HCT116 (cell line): Measurements from ENCODE around the gene ALK. TPM values are rescaled to one million over a fixed set of nuclear protein-coding genes. Genes with fewer than 3 reads are reported as not detected.

ENCODE experiments used
- ATAC-seq: fragments of 200-7000 bp; cut with Tn5 transposase; 2 replicates; pipeline ENCODE4 v1.9.1; 2020; ENCODE audit warnings: mild to moderate bottlenecking, moderate library complexity
- BruUV-seq: library from RNA; stranded (reverse); fragments of 400-500 nt; replicated peaks from 2 replicates; lab custom pipeline; 2021; lab: Mats Ljungman, UMichigan
- CTCF ChIA-PET: fragments of 300-600 bp; sonication (Branson Sonifier 250); formaldehyde crosslinking; loops from one replicate; lab custom pipeline; 2021; ENCODE audit warnings: antibody characterized with exemption; lab: Charles Lee
- POLR2A ChIA-PET: fragments of 300-600, 350-600 bp; sonication (Branson Sonifier 250); formaldehyde crosslinking; loops from one replicate; lab custom pipeline; 2021; ENCODE audit warnings: antibody characterized with exemption; lab: Charles Lee
- RAD21 ChIA-PET, 2 experiments: fragments of 300-600 bp; sonication (Branson Sonifier 250); formaldehyde crosslinking; loops; one replicate each; lab custom pipeline; 2023; ENCODE audit warnings: low total read pairs in 2 of 2; ENCODE audit not compliant: uncharacterized antibody in 2 of 2, unreplicated experiment in 2 of 2, low non-redundant PET in 1 of 2; lab: Charles Lee
- DNase-seq: peaks from one replicate; pipeline ENCODE4 v3.0.0-alpha.2; 2010; ENCODE audit warnings: low read depth, low spot score
- H2AFZ ChIP-seq: fragments of 200-600 bp; shearing (Covaris generic), sonication (generic); 2 replicates; pipeline ENCODE4 v1.6.1; 2017; ENCODE audit warnings: low read depth, mixed run types, mixed read lengths, antibody characterized with exemption, low read length; ENCODE audit not compliant: poor library complexity, severe bottlenecking
- H3K27ac ChIP-seq: 2 replicates; pipeline ENCODE4 v1.5.1; 2012; ENCODE audit warnings: low read depth, low read length
- H3K27me3 ChIP-seq: fragments of 200-600 bp; sonication (generic); 2 replicates; pipeline ENCODE4 v1.6.1; 2016; ENCODE audit warnings: mixed run types, low read length, mixed read lengths; ENCODE audit not compliant: insufficient read depth
- H3K36me3 ChIP-seq, 2 experiments: fragments of 200-500 bp in 1 of 2; fragments of 200-600 bp in 1 of 2; sonication (Bioruptor generic) in 1 of 2; sonication (generic) in 1 of 2; 2 replicates each; pipeline versions ENCODE4 v1.5.1 to v1.6.1; 2014 to 2016; ENCODE audit warnings: low read length in 2 of 2, inconsistent platforms in 1 of 2, mixed read lengths in 1 of 2, mixed run types in 1 of 2; ENCODE audit not compliant: insufficient read depth in 2 of 2, control insufficient read depth in 1 of 2
- H3K4me1 ChIP-seq, 2 experiments: fragments of 200-600 bp in 1 of 2; sonication (generic) in 1 of 2; 2 replicates each; pipeline versions ENCODE4 v1.5.1 to v1.6.1; 2012 to 2017; ENCODE audit warnings: low read length in 2 of 2, inconsistent platforms in 1 of 2, mild to moderate bottlenecking in 1 of 2, mixed read lengths in 1 of 2, mixed run types in 1 of 2, moderate library complexity in 1 of 2; ENCODE audit not compliant: insufficient read depth in 2 of 2, control insufficient read depth in 1 of 2
- H3K4me2 ChIP-seq: fragments of 200-600 bp; sonication (generic); 2 replicates; pipeline ENCODE4 v1.6.1; 2017; ENCODE audit warnings: mixed run types, low read length, mixed read lengths
- H3K4me3 ChIP-seq, 2 experiments: fragments of 200-600 bp in 1 of 2; sonication (generic) in 1 of 2; replicated peaks in 1 of 2; 2 replicates each; pipeline ENCODE4 v1.5.1; 2011 to 2016; ENCODE audit warnings: low read length in 2 of 2, control low read depth in 1 of 2, low read depth in 1 of 2, mild to moderate bottlenecking in 1 of 2, mixed read lengths in 1 of 2, mixed run types in 1 of 2
- H3K79me2 ChIP-seq: fragments of 200-600 bp; sonication (generic); 2 replicates; pipeline ENCODE4 v1.6.1; 2017; ENCODE audit warnings: mild to moderate bottlenecking, mixed run types, low read length, moderate library complexity, mixed read lengths; ENCODE audit not compliant: insufficient read depth
- H3K9ac ChIP-seq: fragments of 200-600 bp; sonication (generic); 2 replicates; pipeline ENCODE4 v1.6.1; 2016; ENCODE audit warnings: low read length, mixed read lengths
- H3K9me2 ChIP-seq: fragments of 200-600 bp; sonication (generic), shearing (Covaris generic); 2 replicates; pipeline ENCODE4 v1.6.1; 2017; ENCODE audit warnings: mixed run types, mild to moderate bottlenecking, moderate library complexity; ENCODE audit not compliant: insufficient read depth
- H3K9me3 ChIP-seq, 2 experiments: fragments of 200-500 bp in 1 of 2; fragments of 200-600 bp in 1 of 2; sonication (Bioruptor generic) in 1 of 2; sonication (generic) in 1 of 2; 2 replicates each; pipeline ENCODE4 v1.6.1; 2014 to 2017; ENCODE audit warnings: low read length in 2 of 2, mixed read lengths in 2 of 2, inconsistent platforms in 1 of 2, low read depth in 1 of 2, mild to moderate bottlenecking in 1 of 2, mixed run types in 1 of 2, moderate library complexity in 1 of 2; ENCODE audit not compliant: control insufficient read depth in 1 of 2, insufficient read depth in 1 of 2
- H4K20me1 ChIP-seq: fragments of 200-600 bp; sonication (generic), shearing (Covaris generic); 2 replicates; pipeline ENCODE4 v1.6.1; 2017; ENCODE audit warnings: mixed run types, mild to moderate bottlenecking, moderate library complexity; ENCODE audit not compliant: insufficient read depth
- CEBPB ChIP-seq: IDR thresholded peaks from 2 replicates; pipeline ENCODE4 v1.6.1; 2012; ENCODE audit warnings: low read depth
- ELF1 ChIP-seq: IDR thresholded peaks from 2 replicates; pipeline ENCODE4 v1.6.1; 2012; ENCODE audit warnings: low read depth, borderline replicate concordance
- EZH2 ChIP-seq: fragments of 200-600 bp; sonication (generic); IDR thresholded peaks from 2 replicates; pipeline ENCODE4 v1.6.1; 2017; ENCODE audit warnings: antibody characterized with exemption, mixed run types
- EZH2phosphoT487 ChIP-seq: fragments of 200-600 bp; IDR thresholded peaks from 2 replicates; pipeline ENCODE4 v1.6.1; 2018; ENCODE audit warnings: antibody characterized with exemption, borderline replicate concordance
- FOSL1 ChIP-seq: IDR thresholded peaks from 2 replicates; pipeline ENCODE4 v1.6.1; 2012; ENCODE audit warnings: low read depth
- JUND ChIP-seq: IDR thresholded peaks from 2 replicates; pipeline ENCODE4 v1.6.1; 2012
- MAX ChIP-seq: IDR thresholded peaks from 2 replicates; pipeline ENCODE4 v1.6.1; 2012
- POLR2AphosphoS5 ChIP-seq: IDR thresholded peaks from 2 replicates; pipeline ENCODE4 v1.6.1; 2011; ENCODE audit warnings: mild to moderate bottlenecking, low read depth, low read length, moderate library complexity
- RAD21 ChIP-seq: IDR thresholded peaks from 2 replicates; pipeline ENCODE4 v1.6.1; 2012; ENCODE audit warnings: low read depth, mild to moderate bottlenecking
- ZBTB33 ChIP-seq: IDR thresholded peaks from 2 replicates; pipeline ENCODE4 v1.6.1; 2011; ENCODE audit warnings: mild to moderate bottlenecking, low read length, moderate library complexity; ENCODE audit not compliant: insufficient replicate concordance; ENCODE audit errors: extremely low read depth
- intact Hi-C: fragments of 100-400 bp; cut with micrococcal nuclease; formaldehyde crosslinking; loops from 2 replicates; pipeline ENCODE4 v1.10.0; 2022
- total RNA-seq: library from RNA; stranded (reverse); gene quantifications from one replicate; pipeline ENCODE4 v1.2.1, GENCODE V29; 2021; ENCODE audit not compliant: unreplicated experiment
- TF ChIP-seq, protein P1 (sequence below): IDR thresholded peaks from 2 replicates; pipeline ENCODE4 v1.6.1; 2012

ALK gene
- total RNA-seq, 1 experiment from 2014 or later = not detected

DNA sequence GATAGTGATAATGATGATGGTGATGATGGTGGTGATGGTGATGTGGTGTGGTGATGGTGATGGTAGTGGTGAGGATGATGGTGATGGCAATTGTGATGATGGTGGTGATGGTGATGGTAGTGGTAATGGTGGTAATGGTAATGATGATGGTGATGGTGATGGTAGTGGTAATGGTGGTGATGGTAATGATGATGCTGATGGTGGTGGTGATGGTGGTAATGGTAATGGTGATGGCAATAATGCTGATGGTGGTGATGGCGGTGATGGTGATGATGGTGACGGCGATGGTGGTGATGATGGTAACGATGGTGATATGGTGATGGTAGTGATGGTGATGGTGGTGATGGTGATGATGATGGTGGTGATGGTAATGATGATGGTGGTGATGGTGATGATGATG lies 45.0 kb downstream of the ALK start:
- DNase-seq = no peak
- CTCF ChIA-PET = no interaction called here
- Histone ChIP-seq H3K9me3 (no peaks in the 10 kb centered on the region), H3K27me3 (peaks cover 48% of the 10 kb centered on the region)
- no peak for TF ChIP-seq EZH2phosphoT487
- TF ChIP-seq, all 23 proteins: peak for 0
- Histone ChIP-seq H3K4me1 (peaks cover 0 to 17% of the 10 kb centered on the region in 2 experiments; a peak in 2 of 4 replicates), H3K79me2 (no peaks in the 10 kb centered on the region), H3K36me3 (no peaks in the 10 kb centered on the region), H3K4me3 (no peak overlapping the region), H3K9ac (no peak overlapping the region), H4K20me1 (no peaks in the 10 kb centered on the region), H2AFZ (no peak overlapping the region), H3K4me2 (no peak overlapping the region), H3K27ac (no peak overlapping the region), H3K9me2 (no peaks in the 10 kb centered on the region)
- no peak for ATAC-seq
- RAD21 ChIA-PET = no interaction called here
- POLR2A ChIA-PET = no interaction called here
- intact Hi-C loops = no loop called here
- BruUV-seq = no TSS peak

- H4K20me1 ChIP-seq = no peaks in the 10 kb centered on the region
- H3K36me3 ChIP-seq = no peaks in the 10 kb centered on the region
- H3K4me1 ChIP-seq = peaks cover 0 to 17% of the 10 kb centered on the region in 2 experiments; a peak in 2 of 4 replicates
- no peak for TF ChIP-seq MAX
- TF ChIP-seq POLR2AphosphoS5 = no peak
- TF ChIP-seq CEBPB = no peak
- no peak for TF ChIP-seq JUND
- TF ChIP-seq ELF1 = no peak
- no peak for TF ChIP-seq ZBTB33
- TF ChIP-seq RAD21 = no peak
- no peak for TF ChIP-seq EZH2
- TF ChIP-seq FOSL1 = no peak
- TF ChIP-seq, protein P1, sequence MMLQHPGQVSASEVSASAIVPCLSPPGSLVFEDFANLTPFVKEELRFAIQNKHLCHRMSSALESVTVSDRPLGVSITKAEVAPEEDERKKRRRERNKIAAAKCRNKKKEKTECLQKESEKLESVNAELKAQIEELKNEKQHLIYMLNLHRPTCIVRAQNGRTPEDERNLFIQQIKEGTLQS = no peak
- TF ChIP-seq, all 23 proteins: peak for 0
- Histone ChIP-seq H3K9me3 (no peaks in the 10 kb centered on the region), H2AFZ (no peak overlapping the region), H3K4me2 (no peak overlapping the region), H3K4me3 (no peak overlapping the region), H3K27me3 (peaks cover 34% of the 10 kb centered on the region), H3K9me2 (no peaks in the 10 kb centered on the region), H3K27ac (no peak overlapping the region), H3K9ac (no peak overlapping the region), H3K79me2 (no peaks in the 10 kb centered on the region)
- ChIA-PET RAD21 (no interaction called here), POLR2A (no interaction called here), CTCF (no interaction called here)
- intact Hi-C loops = no loop called here
- no TSS peak for BruUV-seq
- DNase-seq (no peak), ATAC-seq (no peak)
Measured at GRCh38 chr2:29874745-29875144, 46.6 kb downstream of the ALK start.
